ENCODE results near the gene ADGRA1.

DNA sequence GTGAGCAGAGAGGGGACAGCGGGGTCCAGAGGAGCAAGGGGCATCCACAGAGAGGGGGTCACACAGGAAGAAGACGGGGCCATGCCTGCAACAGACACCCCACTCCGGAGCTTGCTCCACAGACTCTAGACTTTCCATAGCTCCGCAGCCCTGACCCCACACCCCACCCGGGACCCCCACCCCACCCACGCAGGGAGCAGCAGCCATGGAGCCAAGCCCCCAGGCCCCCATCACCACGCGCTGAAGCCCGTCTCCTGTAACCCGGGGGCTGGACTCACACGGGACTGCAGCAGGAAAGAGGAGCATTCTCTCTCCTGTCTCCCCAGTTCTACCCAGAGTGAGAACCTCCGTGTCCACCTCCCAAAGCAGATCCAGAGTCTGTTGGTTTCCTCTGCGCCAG is 38.8 kb upstream of the ADGRA1 start:
- TF ChIP-seq, protein P1, sequence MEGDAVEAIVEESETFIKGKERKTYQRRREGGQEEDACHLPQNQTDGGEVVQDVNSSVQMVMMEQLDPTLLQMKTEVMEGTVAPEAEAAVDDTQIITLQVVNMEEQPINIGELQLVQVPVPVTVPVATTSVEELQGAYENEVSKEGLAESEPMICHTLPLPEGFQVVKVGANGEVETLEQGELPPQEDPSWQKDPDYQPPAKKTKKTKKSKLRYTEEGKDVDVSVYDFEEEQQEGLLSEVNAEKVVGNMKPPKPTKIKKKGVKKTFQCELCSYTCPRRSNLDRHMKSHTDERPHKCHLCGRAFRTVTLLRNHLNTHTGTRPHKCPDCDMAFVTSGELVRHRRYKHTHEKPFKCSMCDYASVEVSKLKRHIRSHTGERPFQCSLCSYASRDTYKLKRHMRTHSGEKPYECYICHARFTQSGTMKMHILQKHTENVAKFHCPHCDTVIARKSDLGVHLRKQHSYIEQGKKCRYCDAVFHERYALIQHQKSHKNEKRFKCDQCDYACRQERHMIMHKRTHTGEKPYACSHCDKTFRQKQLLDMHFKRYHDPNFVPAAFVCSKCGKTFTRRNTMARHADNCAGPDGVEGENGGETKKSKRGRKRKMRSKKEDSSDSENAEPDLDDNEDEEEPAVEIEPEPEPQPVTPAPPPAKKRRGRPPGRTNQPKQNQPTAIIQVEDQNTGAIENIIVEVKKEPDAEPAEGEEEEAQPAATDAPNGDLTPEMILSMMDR (IDR thresholded peaks at IDR 0.05), result no peak
- TF ChIP-seq POLR2A (IDR thresholded peaks at IDR 0.05), result no peak
